Thyroid gland (tissue), 4 donors: Measurements from ENCODE around the gene KIAA1671.

Source experiments
- CTCF ChIP-seq, 6 experiments: fragments of 200-600 bp in 3 of 6; fragments of 450-650 bp in 3 of 6; sonication (generic) in 3 of 6; IDR thresholded peaks; one replicate each; pipeline ENCODE4 v1.5.1; 2016 to 2019; ENCODE audit warnings: antibody characterized with exemption in 6 of 6, mild to moderate bottlenecking in 2 of 6, inconsistent platforms in 1 of 6, moderate library complexity in 1 of 6
- POLR2A ChIP-seq, 2 donors: fragments of 450-650 bp; IDR thresholded peaks; one replicate each; pipeline ENCODE4 v1.6.1; 2017; ENCODE audit warnings: antibody characterized with exemption in 2 of 2, mild to moderate bottlenecking in 2 of 2, moderate library complexity in 1 of 2

- TF ChIP-seq CTCF (IDR thresholded peaks at IDR 0.05): no peak
- TF ChIP-seq POLR2A (IDR thresholded peaks at IDR 0.05): no peak
Measured at GRCh38 chr22:25090225-25090890, 137.8 kb downstream of the KIAA1671 start.
